Measurements from ENCODE around the gene COL2A1.
A peak's percentile ranks its signal among the peaks of the same experiment; 100 is the strongest.

Gene COL2A1

DNA sequence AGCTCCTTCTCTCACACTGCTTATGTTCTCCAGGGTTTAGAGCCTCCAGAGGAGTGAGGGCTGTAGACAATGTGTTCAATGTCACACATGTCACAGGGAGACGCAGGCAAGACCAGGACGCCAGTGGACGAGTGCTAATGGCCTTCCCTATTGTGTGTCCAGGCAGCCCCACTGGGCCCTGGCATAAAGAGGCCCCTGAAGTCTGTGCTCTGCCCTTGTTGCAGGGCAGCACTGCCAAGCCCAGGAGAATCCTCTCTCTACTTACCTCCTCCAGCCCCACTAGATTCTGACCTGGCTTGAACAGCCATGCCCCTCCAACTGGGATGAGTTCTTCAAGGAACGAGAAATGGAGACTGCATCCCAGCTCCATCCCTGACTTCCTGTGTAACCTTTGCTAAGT lies 65.7 kb downstream of the COL2A1 start:
- H3K4me3 ChIP-seq (ENCODE audit: low read depth, low read length): no peak overlapping the region
- TF ChIP-seq, protein P1, sequence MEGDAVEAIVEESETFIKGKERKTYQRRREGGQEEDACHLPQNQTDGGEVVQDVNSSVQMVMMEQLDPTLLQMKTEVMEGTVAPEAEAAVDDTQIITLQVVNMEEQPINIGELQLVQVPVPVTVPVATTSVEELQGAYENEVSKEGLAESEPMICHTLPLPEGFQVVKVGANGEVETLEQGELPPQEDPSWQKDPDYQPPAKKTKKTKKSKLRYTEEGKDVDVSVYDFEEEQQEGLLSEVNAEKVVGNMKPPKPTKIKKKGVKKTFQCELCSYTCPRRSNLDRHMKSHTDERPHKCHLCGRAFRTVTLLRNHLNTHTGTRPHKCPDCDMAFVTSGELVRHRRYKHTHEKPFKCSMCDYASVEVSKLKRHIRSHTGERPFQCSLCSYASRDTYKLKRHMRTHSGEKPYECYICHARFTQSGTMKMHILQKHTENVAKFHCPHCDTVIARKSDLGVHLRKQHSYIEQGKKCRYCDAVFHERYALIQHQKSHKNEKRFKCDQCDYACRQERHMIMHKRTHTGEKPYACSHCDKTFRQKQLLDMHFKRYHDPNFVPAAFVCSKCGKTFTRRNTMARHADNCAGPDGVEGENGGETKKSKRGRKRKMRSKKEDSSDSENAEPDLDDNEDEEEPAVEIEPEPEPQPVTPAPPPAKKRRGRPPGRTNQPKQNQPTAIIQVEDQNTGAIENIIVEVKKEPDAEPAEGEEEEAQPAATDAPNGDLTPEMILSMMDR (conservative IDR thresholded peaks at IDR 0.05; ENCODE audit: low read depth, low read length): no peak
- no peak for DNase-seq (ENCODE audit: low read depth)

DNA sequence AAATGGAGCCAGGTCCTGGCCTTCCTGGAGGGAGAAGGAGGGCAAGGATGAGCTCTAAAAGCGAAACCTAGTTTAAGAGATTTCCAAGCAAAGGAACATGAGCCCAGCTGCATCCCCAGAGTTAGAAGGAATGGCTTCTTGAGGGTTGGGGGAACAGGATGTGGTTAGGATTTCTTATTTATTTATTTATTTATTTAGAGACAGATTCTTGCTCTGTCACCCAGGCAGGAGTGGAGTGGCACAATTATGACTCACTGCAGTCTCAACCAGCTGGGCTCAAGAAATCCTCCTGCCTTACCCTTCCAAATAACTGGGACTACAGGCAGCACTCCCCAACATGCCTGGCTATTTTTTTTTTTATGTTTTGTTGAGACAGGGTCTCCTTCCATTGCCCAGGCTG lies 66.2 kb downstream of the COL2A1 start:
- peak; percentile 26 for DNase-seq (ENCODE audit: low read depth)
- TF ChIP-seq, protein P1 (conservative IDR thresholded peaks at IDR 0.05; ENCODE audit: low read depth, low read length): no peak
- no peak overlapping the region for H3K4me3 ChIP-seq (ENCODE audit: low read depth, low read length)

DNA sequence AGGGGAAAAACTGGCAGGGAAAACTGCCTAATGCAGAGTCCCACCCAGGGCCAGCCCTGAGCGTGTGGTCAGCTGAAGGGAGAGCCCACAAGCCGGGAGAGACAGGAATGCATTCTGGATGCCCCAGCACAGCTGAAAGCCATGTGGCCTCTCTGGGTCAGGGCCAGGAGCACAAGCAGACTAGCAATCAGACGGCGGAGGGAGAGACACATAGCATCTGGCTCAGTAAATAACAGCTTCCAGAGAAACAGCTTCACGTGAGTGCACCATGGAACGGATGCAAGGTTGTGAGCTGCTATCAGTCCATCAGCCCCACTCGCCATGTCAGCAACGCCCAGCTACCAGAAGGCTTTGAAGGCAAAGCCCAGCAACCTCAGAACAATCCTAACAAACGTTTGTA lies 69.1 kb downstream of the COL2A1 start:
- DNase-seq (ENCODE audit: low read depth): peak; percentile 89
- H3K4me3 ChIP-seq (ENCODE audit: low read depth, low read length): no peak overlapping the region
- TF ChIP-seq, protein P1 (conservative IDR thresholded peaks at IDR 0.05; ENCODE audit: low read depth, low read length): no peak

DNA sequence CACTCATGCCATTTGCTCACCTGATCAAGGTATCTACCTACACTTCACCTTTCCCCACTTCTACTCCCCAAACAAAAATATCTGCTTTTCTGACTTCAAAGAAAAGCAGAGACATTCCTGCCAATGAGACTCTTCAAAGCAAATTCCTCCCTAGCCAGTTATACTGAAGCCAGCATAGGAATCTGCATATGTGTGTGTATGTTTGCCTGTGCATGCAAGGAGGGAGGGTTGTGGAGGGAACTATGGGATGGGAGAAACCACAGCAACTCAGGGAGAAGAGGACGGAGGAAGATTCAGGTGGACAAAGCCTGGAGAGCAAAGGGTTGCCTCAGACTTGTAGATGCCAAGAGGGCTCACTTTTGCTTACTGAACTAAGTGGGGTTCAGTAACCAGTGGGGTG lies 73.1 kb downstream of the COL2A1 start:
- no peak for DNase-seq (ENCODE audit: low read depth)
- H3K4me3 ChIP-seq (ENCODE audit: low read depth, low read length): no peak overlapping the region
- TF ChIP-seq, protein P1 (conservative IDR thresholded peaks at IDR 0.05; ENCODE audit: low read depth, low read length): no peak

DNA sequence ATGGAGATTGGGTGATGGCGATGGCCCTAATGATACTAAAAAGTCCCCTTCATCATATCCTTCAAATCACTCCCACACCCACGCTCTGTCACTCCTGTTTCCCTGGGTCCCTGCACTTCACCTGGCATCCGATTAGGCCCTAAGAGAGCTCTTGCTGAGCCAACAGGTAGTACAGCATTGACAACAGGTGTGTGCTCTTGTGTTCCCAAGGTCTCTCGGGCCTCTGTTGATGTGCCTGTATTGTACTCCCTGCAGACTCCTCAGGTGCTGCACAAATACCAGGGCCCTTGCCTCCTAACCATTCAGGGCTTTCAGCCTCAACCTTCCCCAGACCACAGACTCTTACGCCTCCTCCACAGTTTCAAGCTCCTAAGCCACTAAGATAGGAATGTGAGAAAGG lies 73.6 kb downstream of the COL2A1 start:
- no peak for DNase-seq (ENCODE audit: low read depth)
- H3K4me3 ChIP-seq (ENCODE audit: low read depth, low read length): no peak overlapping the region
- TF ChIP-seq, protein P1 (conservative IDR thresholded peaks at IDR 0.05; ENCODE audit: low read depth, low read length): no peak

DNA sequence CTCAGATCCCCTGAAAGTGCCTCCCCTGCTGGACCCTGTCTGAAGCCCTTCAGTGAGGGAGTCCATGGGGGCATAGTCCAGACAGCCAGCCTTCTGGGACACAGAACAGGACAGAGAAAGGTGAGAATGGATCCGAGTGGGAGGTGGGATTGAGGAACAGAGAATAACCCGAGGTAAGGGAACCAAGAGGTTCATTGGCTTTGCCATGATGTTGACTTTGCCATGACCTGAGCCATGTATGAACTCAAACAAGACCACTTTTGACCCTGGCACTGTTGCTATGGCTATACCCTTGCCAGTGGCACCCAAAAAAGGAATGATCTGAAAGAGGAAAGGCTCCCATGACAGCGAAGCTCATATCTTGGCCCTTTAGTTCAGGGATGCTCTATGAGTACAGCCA lies 76.9 kb downstream of the COL2A1 start:
- TF ChIP-seq, protein P1 (conservative IDR thresholded peaks at IDR 0.05; ENCODE audit: low read depth, low read length): no peak
- no peak overlapping the region for H3K4me3 ChIP-seq (ENCODE audit: low read depth, low read length)
- DNase-seq (ENCODE audit: low read depth): no peak
